SKM-1 (cell line): ENCODE results near the gene UPK3BL2.
"Not testable (repeated sequence)": the region's sequence is repeated elsewhere in the genome, so short reads cannot be mapped to it uniquely, and the experiment has no call there.

Experiments used
- DNase-seq: peaks from one replicate; lab custom pipeline; 2025; ENCODE audit not compliant: unreplicated experiment; lab: John Stamatoyannopoulos, UW

Gene UPK3BL2, protein sequence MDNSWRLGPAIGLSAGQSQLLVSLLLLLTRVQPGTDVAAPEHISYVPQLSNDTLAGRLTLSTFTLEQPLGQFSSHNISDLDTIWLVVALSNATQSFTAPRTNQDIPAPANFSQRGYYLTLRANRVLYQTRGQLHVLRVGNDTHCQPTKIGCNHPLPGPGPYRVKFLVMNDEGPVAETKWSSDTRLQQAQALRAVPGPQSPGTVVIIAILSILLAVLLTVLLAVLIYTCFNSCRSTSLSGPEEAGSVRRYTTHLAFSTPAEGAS

DNA sequence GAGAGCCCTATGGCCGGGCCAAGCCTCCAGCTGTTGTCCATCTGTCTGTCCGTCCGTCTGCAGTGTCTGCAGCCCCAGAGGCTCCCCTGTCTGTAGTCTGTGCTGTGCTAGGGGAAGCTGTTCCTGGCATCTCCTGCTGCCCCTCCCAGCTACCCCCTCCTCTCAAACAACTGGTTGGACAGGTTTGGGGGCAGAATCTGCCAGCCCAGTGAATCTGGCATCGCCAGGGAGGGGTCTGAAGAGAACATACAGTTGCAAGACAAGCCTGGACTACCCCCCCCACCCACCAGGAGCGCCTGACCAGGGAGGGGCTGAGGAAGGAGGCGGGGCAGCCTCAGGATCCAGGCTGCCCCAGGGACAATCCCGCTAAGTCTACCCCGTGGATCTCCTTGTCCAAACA, at the start of gene UPK3BL2:
TSS of gene UPK3BL2 (minus strand) at position 101 of the 400 bp plus-strand sequence. CDS start at position 41, 60 bp downstream.
- not testable (repeated sequence) for DNase-seq

DNA sequence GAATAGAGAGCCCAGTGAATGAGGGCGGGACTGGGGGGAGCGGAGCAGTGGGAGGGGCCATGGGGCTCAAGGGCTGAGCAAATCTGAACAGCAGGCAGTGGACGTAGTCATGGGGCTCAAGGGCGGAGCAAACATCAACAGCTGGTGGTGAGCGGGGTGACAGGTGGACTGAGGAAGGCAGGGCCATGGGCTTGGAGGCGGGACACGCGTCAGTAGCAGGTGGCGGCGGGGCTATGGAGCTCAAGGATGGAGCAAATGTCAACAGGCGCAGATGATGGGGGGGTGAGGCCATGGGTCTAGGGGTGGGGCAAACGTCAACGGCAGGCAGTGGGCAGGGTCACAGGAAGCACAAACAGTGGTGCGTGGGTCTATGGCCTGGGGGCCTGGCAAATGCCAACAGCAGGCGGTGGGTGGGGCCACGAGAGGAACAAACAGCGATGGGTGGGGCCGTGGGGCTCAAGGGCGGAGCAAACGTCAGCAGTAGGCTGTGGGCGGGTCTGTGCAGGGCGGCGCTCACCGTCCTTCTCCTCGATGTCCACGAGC, 49.1 kb upstream of the UPK3BL2 start:
- not testable (repeated sequence) for DNase-seq

DNA sequence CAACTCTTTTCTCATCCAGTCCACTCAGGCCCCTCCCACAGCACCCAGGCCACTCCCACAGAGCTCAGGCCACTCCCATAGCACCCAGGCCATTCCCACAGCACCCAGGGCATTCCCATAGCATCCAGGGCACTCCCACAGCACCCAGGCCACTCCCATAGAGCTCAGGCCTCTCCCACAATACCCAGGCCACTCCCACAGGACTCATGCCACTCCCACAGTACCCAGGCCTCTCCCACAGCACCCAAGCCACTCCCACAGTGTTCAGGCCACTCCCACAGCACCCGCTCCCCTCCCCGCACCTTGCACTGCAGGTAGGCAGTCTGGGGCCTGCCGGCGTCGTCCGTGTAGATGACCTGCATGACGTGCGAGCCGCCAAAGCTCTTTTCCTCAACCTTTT, 46.4 kb upstream of the UPK3BL2 start:
- DNase-seq: not testable (repeated sequence)

DNA sequence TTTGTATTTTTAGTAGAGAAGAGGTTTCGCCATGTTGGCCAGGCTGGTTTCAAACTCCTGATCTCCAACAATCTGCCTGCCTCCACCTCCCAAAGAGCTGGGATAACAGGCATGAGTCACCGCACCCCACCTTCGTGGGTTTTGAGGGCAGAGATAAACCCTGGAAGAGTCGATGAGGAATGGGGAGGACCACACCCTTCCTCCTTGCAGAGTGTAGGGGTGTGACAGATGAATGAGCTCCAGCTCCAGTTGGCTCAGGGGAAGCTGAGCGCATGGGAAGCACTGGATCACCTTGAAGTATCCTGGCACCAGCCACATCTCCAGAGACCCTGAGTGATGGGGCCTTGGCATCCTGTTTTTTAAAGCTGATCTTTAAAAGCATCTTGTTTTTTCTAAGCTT, 40.0 kb upstream of the UPK3BL2 start:
- not testable (repeated sequence) for DNase-seq

DNA sequence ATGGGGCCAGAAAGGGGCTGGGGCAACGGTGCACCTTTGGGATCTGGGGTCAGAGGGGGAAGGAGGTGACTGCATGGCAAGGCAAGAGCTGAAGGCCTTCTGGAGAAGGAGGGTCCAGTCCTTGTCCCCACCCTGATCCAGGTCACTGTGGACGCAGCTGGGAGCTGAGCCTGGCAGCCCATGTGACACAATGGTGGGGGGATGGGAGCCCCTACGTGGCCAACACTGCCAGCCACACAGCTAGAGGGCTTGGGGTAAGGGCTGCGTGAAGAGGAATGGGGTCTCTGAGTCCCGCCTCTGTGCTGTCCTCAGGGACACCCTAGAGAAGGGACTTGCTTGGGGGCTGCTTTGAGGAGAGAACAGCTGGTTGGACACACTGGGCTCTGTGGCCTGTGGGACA, 38.2 kb upstream of the UPK3BL2 start:
- DNase-seq: not testable (repeated sequence)

DNA sequence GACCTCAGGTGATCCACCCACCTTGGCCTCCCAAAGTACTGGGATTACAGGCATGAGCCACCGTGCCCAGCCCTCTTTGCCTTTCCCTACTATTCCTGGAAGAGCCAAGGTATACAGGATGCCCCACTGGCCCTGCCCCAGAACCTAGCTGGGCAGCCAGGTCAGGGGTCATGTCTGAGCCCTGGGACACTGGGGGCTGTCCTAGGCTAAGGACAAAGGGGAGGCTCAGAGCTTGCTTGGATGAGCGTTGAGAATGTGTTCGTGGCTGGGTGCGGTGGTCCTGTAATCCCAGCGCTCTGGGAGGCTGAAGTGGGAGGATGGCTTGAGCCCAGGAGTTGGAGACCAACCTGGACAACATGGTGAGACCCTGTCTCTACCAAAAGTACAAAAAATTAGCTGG, 35.0 kb upstream of the UPK3BL2 start:
- DNase-seq: not testable (repeated sequence)

DNA sequence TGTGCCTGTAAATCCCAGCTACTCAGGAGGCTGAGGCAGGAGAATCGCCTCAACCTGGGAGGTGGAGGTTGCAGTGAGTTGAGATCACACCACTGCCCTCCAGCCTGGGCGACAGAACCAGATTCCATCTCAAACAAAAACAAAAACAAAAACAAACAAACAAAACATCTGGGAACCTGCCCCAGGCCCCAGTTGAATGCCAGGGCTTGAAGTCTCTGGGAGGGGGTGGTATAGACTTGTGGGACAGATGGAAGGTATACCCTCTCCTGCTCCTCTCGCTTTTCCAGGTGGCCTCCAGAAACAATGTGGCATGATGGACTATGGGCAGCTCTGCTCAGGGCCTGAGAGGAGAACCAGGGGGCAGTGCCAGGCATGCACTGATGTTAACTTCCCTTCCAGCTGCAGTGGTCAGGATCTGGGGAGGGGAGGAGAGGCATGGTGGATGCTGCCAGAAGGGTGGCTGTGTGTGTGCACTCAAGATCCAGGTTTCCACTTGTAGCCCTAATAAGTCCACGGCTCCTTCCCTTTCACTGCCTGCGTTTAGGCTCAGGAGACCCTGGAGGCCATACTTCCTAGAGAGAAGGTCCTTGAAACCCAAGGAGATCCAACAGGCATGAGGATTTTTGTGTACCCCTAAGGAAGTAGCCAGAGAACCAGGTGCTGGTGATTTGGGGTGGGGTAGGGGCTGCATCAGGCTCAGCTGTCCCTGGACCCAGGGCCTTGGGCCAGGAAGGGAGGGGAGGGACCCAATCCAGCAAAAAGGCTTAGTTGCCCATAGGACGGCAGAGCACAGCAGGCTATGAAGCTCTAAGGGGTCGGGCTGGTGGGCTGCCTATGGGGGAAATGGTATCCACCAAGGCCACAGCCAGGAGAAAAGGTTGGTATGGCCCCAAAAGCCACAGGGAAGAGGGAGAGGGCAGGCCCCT, 34.1 kb upstream of the UPK3BL2 start:
- not testable (repeated sequence) for DNase-seq

DNA sequence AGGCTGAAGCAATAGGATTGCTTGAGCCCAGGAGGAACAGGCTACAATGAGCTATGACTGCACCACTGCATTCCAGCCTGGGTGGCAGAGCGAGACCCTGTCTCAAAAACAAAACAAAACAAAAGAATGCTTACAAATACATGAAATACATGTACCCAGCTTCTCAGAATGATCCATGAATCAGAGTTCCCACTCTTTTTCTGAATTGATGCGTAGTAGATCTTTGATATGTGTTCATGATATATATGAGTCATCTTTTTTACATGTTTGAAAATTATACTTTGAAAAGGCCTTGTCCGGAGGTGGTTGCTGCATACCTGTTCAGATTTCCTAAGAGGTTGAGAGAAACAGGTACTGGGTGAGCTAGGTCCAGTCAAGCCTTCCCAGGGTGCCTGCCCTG, 32.9 kb upstream of the UPK3BL2 start:
- DNase-seq: not testable (repeated sequence)

DNA sequence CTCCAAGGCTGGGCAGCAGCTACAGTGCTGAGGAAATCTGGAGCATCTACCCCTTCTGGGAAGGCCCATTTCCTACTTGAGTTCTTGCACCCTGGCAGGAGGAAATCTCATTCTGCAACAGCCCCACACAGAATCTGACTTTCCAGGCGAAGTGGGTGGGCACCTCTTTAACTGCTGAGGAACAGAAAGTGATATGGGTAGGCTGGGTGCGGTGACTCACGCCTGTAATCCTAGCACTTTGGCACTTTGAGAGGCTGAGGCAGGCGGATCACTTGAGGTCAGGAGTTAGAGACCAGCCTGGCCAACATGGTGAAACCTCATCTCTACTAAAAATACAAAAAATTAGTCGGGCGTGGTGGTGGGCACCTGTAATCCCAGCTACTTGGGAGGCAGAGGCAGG, 31.1 kb upstream of the UPK3BL2 start:
- not testable (repeated sequence) for DNase-seq

DNA sequence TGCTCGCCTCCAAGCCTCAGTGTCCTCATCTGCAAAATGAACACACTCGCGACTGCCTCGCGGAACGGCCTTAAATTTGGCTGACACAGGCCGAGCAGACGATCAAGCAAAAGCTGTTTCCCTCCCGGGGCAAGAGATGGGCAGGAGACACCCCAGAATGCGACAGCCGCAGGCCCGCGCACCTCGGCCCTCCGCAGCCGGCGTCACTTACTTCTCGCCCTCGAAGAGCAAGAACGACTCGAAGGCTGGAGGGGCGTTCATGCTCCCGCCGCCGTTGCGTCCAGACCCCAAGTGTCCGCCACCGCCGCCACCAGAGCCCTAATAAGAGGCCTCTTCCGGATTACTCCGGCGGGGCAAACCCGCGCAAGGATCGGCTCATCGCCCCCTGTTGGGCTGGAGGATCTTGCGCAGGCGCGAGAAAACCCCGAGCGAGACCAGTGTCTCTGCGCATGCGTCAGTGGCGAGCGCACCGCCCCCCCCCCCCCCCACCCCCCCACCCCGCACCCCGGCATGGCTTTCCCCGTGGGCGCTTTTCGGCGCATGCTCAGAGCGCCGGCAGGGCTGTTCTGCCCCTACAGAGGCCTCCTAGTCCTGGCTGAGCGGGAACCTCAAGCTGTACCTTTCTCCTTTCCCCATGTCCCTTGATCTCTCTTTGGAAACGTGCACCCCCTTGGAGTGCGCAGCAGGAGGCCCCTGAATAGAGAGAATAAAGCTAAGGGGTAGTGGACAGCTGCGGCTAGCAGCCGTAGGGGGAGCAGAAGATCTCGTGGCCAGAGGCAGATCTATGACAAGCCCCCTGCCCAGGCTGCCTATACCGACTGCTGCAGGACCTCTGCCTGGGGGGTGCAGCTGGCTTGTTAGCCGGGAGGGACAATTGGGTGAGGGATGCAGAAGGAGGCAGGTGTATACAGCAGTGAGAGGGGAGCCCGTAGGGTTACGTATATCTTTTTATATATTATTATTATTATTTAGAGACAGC, 29.1 kb upstream of the UPK3BL2 start, which contains the start of gene POLR2J3:
TSS of gene POLR2J3 (minus strand) at position 323 of the 979 bp plus-strand sequence. CDS start at position 261, 62 bp downstream.
- DNase-seq: not testable (repeated sequence)

DNA sequence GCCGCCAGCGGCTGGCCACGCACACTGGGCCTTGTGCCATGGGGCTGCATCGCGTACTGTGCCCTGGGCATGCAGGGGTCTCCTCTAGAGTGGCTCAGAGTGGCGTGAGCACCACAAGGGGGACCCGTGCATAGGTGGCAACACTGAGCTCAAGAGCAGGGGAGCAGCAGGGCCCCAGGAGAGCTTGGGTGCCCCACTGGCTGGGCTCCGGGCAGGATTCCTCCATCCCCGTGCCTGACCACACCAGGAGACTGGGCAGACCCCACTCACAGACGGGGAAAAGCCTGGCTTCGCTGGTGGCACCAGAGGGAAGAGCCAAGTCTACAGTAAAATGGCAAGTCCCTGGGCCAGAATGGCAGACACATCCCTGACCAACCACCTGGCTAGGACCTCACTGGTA, 25.1 kb upstream of the UPK3BL2 start:
- not testable (repeated sequence) for DNase-seq

DNA sequence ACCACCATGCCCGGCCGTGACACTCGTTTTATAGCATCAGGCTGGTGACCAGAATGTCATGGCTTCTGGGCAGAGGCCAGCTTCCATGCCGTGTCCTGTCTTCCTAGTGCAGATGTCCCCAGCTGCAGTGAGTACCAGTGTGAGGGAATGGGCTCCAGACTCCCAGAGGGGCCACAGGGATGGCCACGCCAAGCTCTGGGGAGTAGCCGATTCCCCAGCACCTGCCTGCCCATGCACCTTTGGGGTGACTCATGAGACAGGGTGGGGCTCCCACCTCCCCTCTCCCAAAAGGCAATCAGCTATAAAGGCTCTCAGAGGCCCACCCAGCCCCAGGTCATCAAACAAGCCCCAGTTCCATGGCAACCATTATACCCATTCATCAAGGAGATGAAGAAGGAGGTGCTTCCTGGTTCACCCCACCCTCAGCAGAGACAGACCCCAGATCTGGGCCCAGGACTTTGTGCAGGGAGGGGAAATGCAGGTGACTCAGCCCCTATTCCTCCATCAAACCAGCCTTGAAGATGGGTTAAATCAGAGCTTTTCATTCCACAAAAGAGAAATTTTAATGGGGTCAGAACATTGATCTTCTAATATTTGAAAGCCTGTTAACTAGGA, 7.4 kb upstream of the UPK3BL2 start, which contains the start of gene SPDYE2:
TSS of gene SPDYE2 (plus strand) at position 419 of the 615 bp plus-strand sequence. CDS start 2,030 bp downstream, outside the sequence.
- not testable (repeated sequence) for DNase-seq

DNA sequence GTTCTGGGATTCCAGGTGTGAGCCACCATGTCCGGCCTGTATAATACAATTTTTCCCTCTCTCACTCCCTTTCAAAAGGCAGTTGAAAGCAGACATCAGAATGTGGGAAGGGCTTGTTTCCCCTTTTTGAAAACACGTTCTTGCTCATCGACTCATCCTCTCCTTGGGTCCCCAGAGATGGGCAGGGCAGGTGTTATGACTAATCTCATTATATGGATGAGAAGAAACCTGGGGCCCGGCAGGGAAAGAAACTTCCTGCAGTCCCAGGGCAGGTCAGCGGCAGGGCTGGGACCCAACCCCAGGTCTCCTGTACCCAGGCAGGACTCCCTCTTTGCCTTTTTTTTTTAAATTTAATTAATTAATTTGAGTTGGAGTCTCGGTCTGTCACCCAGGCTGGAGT, 2.9 kb upstream of the UPK3BL2 start:
- not testable (repeated sequence) for DNase-seq

DNA sequence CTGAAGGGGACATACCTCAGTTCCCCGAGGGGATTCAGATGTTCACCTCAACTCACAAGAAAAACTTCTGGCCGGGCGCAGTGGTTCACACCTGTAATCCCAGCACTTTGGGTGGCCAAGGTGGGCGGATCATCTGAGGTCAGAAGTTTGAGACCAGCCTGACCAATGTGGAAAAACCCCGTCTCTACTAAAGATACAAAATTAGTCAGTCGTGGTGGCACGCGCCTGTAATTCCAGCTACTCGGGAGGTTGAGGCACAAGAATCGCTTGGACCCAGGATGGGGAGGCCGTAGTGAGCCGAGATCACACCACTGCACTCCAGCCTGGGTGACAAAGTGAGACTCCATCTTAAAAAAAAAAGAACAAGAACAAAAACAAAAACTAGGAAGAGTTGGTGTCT, 1.8 kb upstream of the UPK3BL2 start:
- DNase-seq: not testable (repeated sequence)

DNA sequence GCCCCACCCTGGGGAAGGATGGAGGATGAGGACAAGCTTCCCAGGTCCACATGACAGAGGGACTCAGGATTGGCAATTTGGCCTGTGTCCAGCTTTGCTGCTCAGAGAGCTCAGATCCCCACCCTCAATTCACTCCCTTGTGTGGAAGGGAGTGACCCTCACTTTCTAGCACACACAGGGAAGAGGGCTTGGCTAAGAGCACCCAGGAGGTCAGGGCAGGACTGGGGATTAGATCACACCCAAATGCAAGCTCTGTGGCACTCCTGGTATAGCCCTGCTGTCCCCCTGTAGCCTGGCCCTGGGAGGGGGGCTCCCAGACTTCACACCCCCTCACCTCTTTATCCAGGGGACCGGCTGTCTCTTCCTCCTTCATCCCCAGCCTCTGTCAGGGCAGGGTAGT, 876 bp upstream of the UPK3BL2 start:
- not testable (repeated sequence) for DNase-seq

DNA sequence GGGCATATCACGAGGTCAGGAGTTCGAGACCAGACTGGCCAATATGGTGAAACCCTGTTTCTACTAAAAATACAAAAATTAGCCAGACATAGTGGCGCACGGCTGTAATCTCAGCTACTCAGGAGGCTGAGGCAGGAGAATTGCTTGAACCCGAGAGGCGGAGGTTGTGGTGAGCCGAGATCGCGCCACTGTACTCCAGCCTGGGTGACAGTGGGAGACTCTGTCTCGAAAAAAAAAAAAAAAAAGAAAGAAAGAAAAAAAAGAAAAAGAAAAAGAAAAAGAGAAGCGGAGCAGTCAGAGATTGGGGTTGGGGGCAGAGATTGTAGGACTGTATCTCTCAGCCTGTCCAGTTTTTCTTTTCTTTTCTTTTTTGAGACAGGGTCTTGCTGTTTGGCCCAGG, 725 bp downstream of the UPK3BL2 start:
- not testable (repeated sequence) for DNase-seq

DNA sequence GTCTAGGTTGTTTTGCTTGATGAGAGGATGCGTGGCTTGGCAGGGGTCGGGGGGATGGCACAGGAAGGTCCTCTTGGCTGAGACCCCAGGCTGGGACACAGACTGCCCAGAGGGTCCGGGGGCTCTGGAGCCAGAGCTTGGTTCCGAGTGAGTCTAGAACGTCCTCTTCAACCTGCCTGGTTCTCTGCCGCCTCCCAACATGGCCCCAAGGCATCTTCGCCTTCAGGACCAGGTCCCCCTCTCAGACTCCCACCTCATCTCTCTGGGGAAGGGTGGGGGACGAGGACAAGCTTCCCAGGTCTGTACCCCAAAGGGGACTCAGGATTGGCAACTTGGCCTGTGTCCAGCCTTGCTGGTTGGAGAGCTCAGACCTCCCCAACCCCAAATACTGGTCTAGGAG, 1.4 kb downstream of the UPK3BL2 start:
- DNase-seq: not testable (repeated sequence)

DNA sequence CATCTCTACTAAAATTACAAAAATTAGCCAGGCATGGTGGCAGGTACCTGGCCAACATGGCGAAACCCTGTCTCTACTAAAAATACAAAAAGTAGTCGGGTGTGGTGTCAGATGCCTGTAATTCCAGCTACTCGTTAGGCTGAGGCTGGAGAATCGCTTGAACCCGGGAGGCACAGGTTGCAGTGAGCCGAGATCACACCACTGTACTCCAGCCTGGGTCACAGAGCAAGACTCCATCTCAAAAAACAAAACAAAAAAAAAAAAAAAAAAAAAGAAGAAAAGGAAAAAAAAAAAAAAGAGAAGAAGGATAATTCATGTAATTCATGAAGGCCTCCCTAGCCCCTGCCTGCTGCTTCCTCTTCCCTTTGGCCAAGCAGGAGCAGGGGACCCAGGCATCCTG, 2.9 kb downstream of the UPK3BL2 start:
- not testable (repeated sequence) for DNase-seq

DNA sequence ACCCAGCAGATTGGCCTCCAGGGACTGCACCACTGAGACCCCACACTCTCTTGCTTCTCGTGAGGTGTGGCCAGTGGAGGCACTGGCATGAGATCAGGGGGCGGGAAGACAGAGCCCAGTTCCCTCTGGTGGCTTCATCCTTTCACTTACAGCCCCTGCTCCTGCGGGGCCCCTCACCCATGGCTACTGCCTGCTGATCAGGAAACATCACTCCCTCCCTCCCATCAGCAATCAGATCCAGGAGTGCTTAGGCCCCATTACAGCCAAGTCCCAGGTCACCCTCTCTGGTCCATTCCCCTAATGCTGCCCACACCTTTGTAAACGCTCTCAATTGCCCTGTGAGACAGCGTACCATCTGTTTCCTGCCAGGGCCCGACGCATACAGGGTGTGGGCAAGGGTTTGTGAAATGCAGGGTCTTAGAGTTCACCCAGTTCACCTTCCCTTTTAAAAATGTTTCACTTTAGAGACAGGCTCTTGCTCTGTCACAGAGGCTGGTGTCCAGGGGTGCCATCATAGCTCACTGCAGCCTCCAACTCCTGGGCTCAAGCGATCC, 8.4 kb downstream of the UPK3BL2 start:
- DNase-seq: not testable (repeated sequence)
